ENCODE data around the gene FLAD1. TPM values are rescaled to one million over a fixed set of nuclear protein-coding genes. Genes with fewer than 3 reads are reported as not detected.
A peak's percentile ranks its signal among the peaks of the same experiment; 100 is the strongest.
"Not testable (repeated sequence)": the region's sequence is repeated elsewhere in the genome, so short reads cannot be mapped to it uniquely, and the experiment has no call there.

Gene FLAD1
- total and polyA plus RNA-seq, 12 donors: 21.6 to 65.5 (median 30.8) TPM

GRCh38 chr1:154995301-154995983 lies 12.3 kb downstream of the FLAD1 start:
- not testable (repeated sequence) for H3K36me3 ChIP-seq (replicated peaks in 1 of 2); H3K9me3 ChIP-seq (replicated peaks in 1 of 3); H3K27me3 ChIP-seq; H3K4me3 ChIP-seq; H3K27ac ChIP-seq
- TF ChIP-seq CTCF (IDR thresholded peaks at IDR 0.05): peak; percentile 11 to 47 (median 36)
- peaks cover 16 to 20% of the 10 kb centered on the region in 2 donors for H3K4me1 ChIP-seq (replicated peaks in 1 of 2)
- peak; percentile 65 to 86 (median 78) for DNase-seq
- 54 to 63% (median 60%) methylated on average over 13 of the region's 13 CpGs for WGBS, 4 donors
- intact Hi-C loops (cut with DNase I): loop anchor here in 1 of 2 donors (5.0 kb wide), 1 partner anchor 33 kb away; the partner anchor contains the start of gene PYGO2

GRCh38 chr1:154996966-154997701 lies 14.0 kb downstream of the FLAD1 start:
- intact Hi-C loops (cut with DNase I): loop anchor here in 1 of 2 donors (5.0 kb wide), 1 partner anchor 35 kb away; the partner anchor contains the start of gene PYGO2
- 80 to 84% (median 82%) methylated on average over 15 of the region's 15 CpGs for WGBS, 4 donors
- H3K9me3 ChIP-seq (replicated peaks in 1 of 3): no peaks in the 10 kb centered on the region
- no peaks in the 10 kb centered on the region for H3K36me3 ChIP-seq (replicated peaks in 1 of 2)
- DNase-seq: peak in 1 of 7 donors; percentile 27
- H3K4me1 ChIP-seq (replicated peaks in 1 of 2): peaks cover 16 to 20% of the 10 kb centered on the region in 2 donors
- H3K4me3 ChIP-seq: no peak overlapping the region
- TF ChIP-seq CTCF (IDR thresholded peaks at IDR 0.05) (no peak), POLR2A (IDR thresholded peaks at IDR 0.05) (no peak)
- H3K27me3 ChIP-seq: no peaks in the 10 kb centered on the region
- H3K27ac ChIP-seq: no peak overlapping the region

GRCh38 chr1:154998201-154998780 lies 15.1 kb downstream of the FLAD1 start:
- Histone ChIP-seq H3K27ac (no peak overlapping the region), H3K36me3 (replicated peaks in 1 of 2) (no peaks in the 10 kb centered on the region), H3K4me3 (no peak overlapping the region), H3K4me1 (replicated peaks in 1 of 2) (peaks cover 16 to 20% of the 10 kb centered on the region in 2 donors), H3K27me3 (no peaks in the 10 kb centered on the region), H3K9me3 (replicated peaks in 1 of 3) (no peaks in the 10 kb centered on the region)
- 71 to 73% (median 73%) methylated on average over 14 to 16 of the region's 16 CpGs for WGBS, 4 donors
- intact Hi-C loops (cut with DNase I): loop anchor here in 1 of 2 donors (5.0 kb wide), 1 partner anchor 36 kb away; the partner anchor contains the start of gene PYGO2
- peak in 2 of 7 donors; percentile 25 to 41 for DNase-seq
- TF ChIP-seq POLR2A (IDR thresholded peaks at IDR 0.05) (no peak), CTCF (IDR thresholded peaks at IDR 0.05) (peak in 1 of 6 experiments; percentile 14)

Data from adrenal gland (tissue), 12 donors.